OCI-LY1 (cell line): ENCODE results near the gene BTBD3.

Source experiments
- H2AFZ ChIP-seq: fragments of 200-600 bp; sonication (generic), shearing (Covaris generic); 2 replicates; pipeline ENCODE4 v1.6.0; 2014; ENCODE audit warnings: antibody characterized with exemption, mild to moderate bottlenecking, low read length
- H3F3A ChIP-seq: fragments of 200-600 bp; sonication (generic), shearing (Covaris generic); 2 replicates; pipeline ENCODE4 v1.6.0; 2014; ENCODE audit warnings: mild to moderate bottlenecking, antibody characterized with exemption, low read length, moderate library complexity; ENCODE audit not compliant: insufficient read depth
- H3K27ac ChIP-seq: fragments of 200-600 bp; sonication (generic); 2 replicates; pipeline ENCODE4 v1.5.1; 2014; ENCODE audit warnings: low read length, mixed run types, mild to moderate bottlenecking, low read depth; ENCODE audit not compliant: poor library complexity, severe bottlenecking
- H3K27me3 ChIP-seq: fragments of 200-600 bp; sonication (generic); 2 replicates; pipeline ENCODE4 v1.6.0; 2014; ENCODE audit warnings: antibody characterized with exemption, mild to moderate bottlenecking, low read length, moderate library complexity; ENCODE audit not compliant: insufficient read depth
- H3K36me3 ChIP-seq: fragments of 200-600 bp; sonication (generic); 2 replicates; pipeline ENCODE4 v1.6.1; 2014; ENCODE audit warnings: mild to moderate bottlenecking, antibody characterized with exemption, low read length, moderate library complexity, mixed read lengths; ENCODE audit not compliant: insufficient read depth
- H3K4me1 ChIP-seq: fragments of 200-600 bp; sonication (generic); 2 replicates; pipeline ENCODE4 v1.5.1; 2014; ENCODE audit warnings: mild to moderate bottlenecking, low read length, moderate library complexity; ENCODE audit not compliant: insufficient read depth, severe bottlenecking
- H3K4me2 ChIP-seq: fragments of 200-600 bp; sonication (generic), shearing (Covaris generic); 2 replicates; pipeline ENCODE4 v1.6.1; 2014; ENCODE audit warnings: low read length
- H3K4me3 ChIP-seq: fragments of 200-600 bp; sonication (generic); 2 replicates; pipeline ENCODE4 v1.5.1; 2014; ENCODE audit warnings: low read length, low read depth, mild to moderate bottlenecking, mixed read lengths; ENCODE audit not compliant: poor library complexity, severe bottlenecking
- H3K79me2 ChIP-seq: fragments of 200-600 bp; shearing (Covaris generic); 2 replicates; pipeline ENCODE4 v1.6.1; 2016; ENCODE audit warnings: mixed run types, low read length, mixed read lengths; ENCODE audit not compliant: insufficient read depth
- H3K9ac ChIP-seq: fragments of 200-600 bp; sonication (generic), shearing (Covaris generic); 2 replicates; pipeline ENCODE4 v1.6.1; 2014; ENCODE audit warnings: mild to moderate bottlenecking, low read length, mixed read lengths
- H3K9me2 ChIP-seq: fragments of 200-600 bp; sonication (generic), shearing (Covaris generic); 2 replicates; pipeline ENCODE4 v1.6.1; 2014; ENCODE audit warnings: low read depth, mild to moderate bottlenecking, low read length, mixed read lengths
- H3K9me3 ChIP-seq: fragments of 200-600 bp; shearing (Covaris generic); 2 replicates; pipeline ENCODE4 v1.6.1; 2014; ENCODE audit warnings: low read length, mixed read lengths
- H4K20me1 ChIP-seq: fragments of 200-600 bp; sonication (generic), shearing (Covaris generic); 2 replicates; pipeline ENCODE4 v1.6.0; 2016; ENCODE audit warnings: mild to moderate bottlenecking, low read length; ENCODE audit not compliant: insufficient read depth
- EZH2 ChIP-seq: fragments of 200-600 bp; sonication (generic), shearing (Covaris generic); IDR thresholded peaks from 2 replicates; pipeline ENCODE4 v1.8.0; 2017; ENCODE audit warnings: borderline replicate concordance, mixed run types, mild to moderate bottlenecking, antibody characterized with exemption, low read length, moderate library complexity, mixed read lengths
- TF ChIP-seq, protein P1 (sequence below): fragments of 200-600 bp; sonication (generic), shearing (Covaris generic); IDR thresholded peaks from 2 replicates; pipeline ENCODE4 v1.5.1; 2017; ENCODE audit warnings: mild to moderate bottlenecking, antibody characterized with exemption, low read length, moderate library complexity, mixed read lengths

The BTBD3 gene

GRCh38 chr20:11972478-11972877, 54.8 kb downstream of the BTBD3 start:
- no peaks in the 10 kb centered on the region for H3K9me2 ChIP-seq
- H3K27me3 ChIP-seq = no peaks in the 10 kb centered on the region
- H3K9me3 ChIP-seq = no peaks in the 10 kb centered on the region
- H2AFZ ChIP-seq = no peak overlapping the region
- no peak overlapping the region for H3K9ac ChIP-seq
- H3K4me3 ChIP-seq = no peak overlapping the region
- H3K4me2 ChIP-seq = no peak overlapping the region
- no peaks in the 10 kb centered on the region for H4K20me1 ChIP-seq
- H3K27ac ChIP-seq = no peak overlapping the region
- H3K36me3 ChIP-seq = no peaks in the 10 kb centered on the region
- no peaks in the 10 kb centered on the region for H3K4me1 ChIP-seq
- no peaks in the 10 kb centered on the region for H3F3A ChIP-seq
- no peak for TF ChIP-seq EZH2
- TF ChIP-seq, protein P1, sequence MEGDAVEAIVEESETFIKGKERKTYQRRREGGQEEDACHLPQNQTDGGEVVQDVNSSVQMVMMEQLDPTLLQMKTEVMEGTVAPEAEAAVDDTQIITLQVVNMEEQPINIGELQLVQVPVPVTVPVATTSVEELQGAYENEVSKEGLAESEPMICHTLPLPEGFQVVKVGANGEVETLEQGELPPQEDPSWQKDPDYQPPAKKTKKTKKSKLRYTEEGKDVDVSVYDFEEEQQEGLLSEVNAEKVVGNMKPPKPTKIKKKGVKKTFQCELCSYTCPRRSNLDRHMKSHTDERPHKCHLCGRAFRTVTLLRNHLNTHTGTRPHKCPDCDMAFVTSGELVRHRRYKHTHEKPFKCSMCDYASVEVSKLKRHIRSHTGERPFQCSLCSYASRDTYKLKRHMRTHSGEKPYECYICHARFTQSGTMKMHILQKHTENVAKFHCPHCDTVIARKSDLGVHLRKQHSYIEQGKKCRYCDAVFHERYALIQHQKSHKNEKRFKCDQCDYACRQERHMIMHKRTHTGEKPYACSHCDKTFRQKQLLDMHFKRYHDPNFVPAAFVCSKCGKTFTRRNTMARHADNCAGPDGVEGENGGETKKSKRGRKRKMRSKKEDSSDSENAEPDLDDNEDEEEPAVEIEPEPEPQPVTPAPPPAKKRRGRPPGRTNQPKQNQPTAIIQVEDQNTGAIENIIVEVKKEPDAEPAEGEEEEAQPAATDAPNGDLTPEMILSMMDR = no peak
- H3K79me2 ChIP-seq = no peaks in the 10 kb centered on the region
